Lung (tissue), 12 donors: ENCODE results near the gene AXIN1. TPM values are rescaled to one million over a fixed set of nuclear protein-coding genes. Genes with fewer than 3 reads are reported as not detected.
A peak's percentile ranks its signal among the peaks of the same experiment; 100 is the strongest.

ENCODE experiments used
- ATAC-seq: fragments of 200-7000 bp; cut with Tn5 transposase; one replicate; pipeline ENCODE4 v1.9.1; 2020; ENCODE audit warnings: moderate number of reproducible peaks; ENCODE audit not compliant: insufficient read depth, low FRiP score
- DNase-seq, 3 donors: peaks; one replicate each; pipeline ENCODE4 v3.0.0-alpha.2; 2013 to 2017
- H3K27ac ChIP-seq, 2 donors: one replicate each; pipeline ENCODE4 v1.5.1; 2013; ENCODE audit warnings: mild to moderate bottlenecking in 2 of 2, moderate library complexity in 2 of 2, control low read depth in 1 of 2, inconsistent platforms in 1 of 2, low read depth in 1 of 2, low read length in 1 of 2
- H3K27me3 ChIP-seq, 3 donors: one replicate each; pipeline ENCODE4 v1.5.1; 2013; ENCODE audit warnings: low read length in 2 of 3; ENCODE audit not compliant: control insufficient read depth in 3 of 3, insufficient read depth in 3 of 3
- H3K36me3 ChIP-seq, 4 donors: one replicate each; pipeline ENCODE4 v1.5.1; 2013; ENCODE audit warnings: low read length in 4 of 4, mild to moderate bottlenecking in 1 of 4, moderate library complexity in 1 of 4; ENCODE audit not compliant: control insufficient read depth in 4 of 4, insufficient read depth in 4 of 4
- H3K4me1 ChIP-seq, 5 donors: one replicate each; pipeline ENCODE4 v1.5.1; 2013; ENCODE audit warnings: low read length in 5 of 5, mild to moderate bottlenecking in 2 of 5, moderate library complexity in 1 of 5; ENCODE audit not compliant: control insufficient read depth in 5 of 5, insufficient read depth in 5 of 5
- H3K4me3 ChIP-seq: one replicate; pipeline ENCODE4 v1.5.1; 2013; ENCODE audit warnings: mild to moderate bottlenecking, control low read depth, moderate library complexity
- H3K9ac ChIP-seq, 2 donors: one replicate each; pipeline ENCODE4 v1.5.1; 2013; ENCODE audit warnings: low read length in 2 of 2, control low read depth in 1 of 2; ENCODE audit not compliant: insufficient read depth in 1 of 2
- H3K9me3 ChIP-seq, 4 donors: one replicate each; pipeline ENCODE4 v1.5.1; 2013; ENCODE audit warnings: low read length in 3 of 4, mild to moderate bottlenecking in 1 of 4, moderate library complexity in 1 of 4; ENCODE audit not compliant: control insufficient read depth in 4 of 4, insufficient read depth in 3 of 4
- WGBS, 2 donors: extraction: QIAGEN DNeasy Blood & Tissue Kit; methylation state at CpG; one replicate each; pipeline ENCODE4 v1.1.7; 2013; 5-methylcytosine and 5-hydroxymethylcytosine counted together
- polyA plus RNA-seq, 2 donors: library from polyadenylated mRNA; stranded (reverse); fragments of 200-250 nt; gene quantifications; one replicate each; pipeline ENCODE4 v1.2.1, GENCODE V29; 2013
- total RNA-seq, 2 donors: library from RNA; depleted of rRNA in 1 of 2; stranded (reverse); fragments of >200 nt in 1 of 2; gene quantifications; one replicate each; pipeline ENCODE4 v1.2.1, GENCODE V29; 2014 to 2021
- TF ChIP-seq, protein P1 (sequence below): IDR thresholded peaks from 2 replicates; pipeline ENCODE4 v1.5.1; 2012; ENCODE audit warnings: mild to moderate bottlenecking; ENCODE audit errors: control extremely low read depth, extremely low read depth
- donor health status: control.
- donor health status: control.
- donor health status: Bipolar disorder and iron deficiency.
- donor health status: healthy.
- donor health status: DM: yes; HTN: yes; CAD: no.

The AXIN1 gene
- total and polyA plus RNA-seq, 4 donors, result 16.9 to 25.9 (median 19.4) TPM

DNA sequence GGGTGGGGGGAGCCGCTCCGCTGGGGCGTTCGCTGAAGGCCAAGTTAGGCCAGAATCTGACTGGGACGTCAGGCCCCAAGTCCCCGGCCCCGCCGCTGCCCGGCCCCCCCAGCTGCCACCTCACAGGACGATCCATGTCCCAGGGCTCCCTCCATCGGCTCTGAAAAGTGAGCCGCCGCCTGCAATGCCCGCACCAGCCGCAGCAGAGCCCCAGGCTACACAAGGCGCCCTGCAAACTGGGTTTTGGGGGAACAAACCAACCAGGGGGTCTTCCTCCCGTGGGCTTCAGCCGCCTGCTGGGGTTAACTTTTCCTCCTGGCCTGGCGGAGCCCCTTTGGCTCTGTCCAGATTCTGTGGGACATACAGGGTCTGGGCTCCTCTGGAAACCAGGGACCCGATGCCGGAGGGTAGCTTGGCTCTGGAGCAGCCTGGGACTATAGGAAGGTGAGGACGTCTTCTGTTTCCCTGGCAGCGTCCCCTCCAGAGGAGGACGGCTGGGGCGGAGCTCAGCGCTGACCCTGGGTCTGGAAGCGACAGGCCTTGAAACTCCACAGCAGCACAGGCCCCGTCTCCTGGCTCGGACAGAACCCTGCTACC is 45.3 kb upstream of the AXIN1 start:
- Histone ChIP-seq H3K36me3 (peaks cover 0 to 8% (median 0%) of the 10 kb centered on the region in 4 donors), H3K9ac (no peak overlapping the region)
- DNase-seq, result peak; percentile 86 to 91 (median 89)

DNA sequence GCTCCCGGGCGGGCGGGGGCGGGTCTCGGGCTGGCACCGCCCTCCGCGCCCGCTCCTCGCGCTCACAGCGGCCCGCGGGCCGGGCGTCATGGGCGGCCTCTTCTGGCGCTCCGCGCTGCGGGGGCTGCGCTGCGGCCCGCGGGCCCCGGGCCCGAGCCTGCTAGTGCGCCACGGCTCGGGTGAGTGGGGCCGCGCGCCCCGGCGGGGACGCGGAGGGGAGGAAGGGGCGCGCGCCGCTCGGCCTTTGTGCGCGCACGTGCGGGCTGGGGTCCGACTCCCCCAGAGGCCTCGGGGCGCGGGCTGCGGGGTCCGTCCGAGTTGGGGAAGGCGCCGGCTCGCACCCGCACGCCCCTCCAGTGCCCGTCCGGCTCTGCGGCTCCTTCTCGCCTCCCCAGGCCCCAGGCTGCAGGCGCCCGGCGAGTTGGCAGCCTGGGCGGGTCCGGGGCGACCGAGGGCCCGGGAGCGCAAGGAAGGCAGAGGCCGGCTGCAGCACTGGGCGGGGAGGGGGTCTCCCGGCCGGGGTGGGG is 44.7 kb upstream of the AXIN1 start, which contains the start of gene NME4:
NME4 (plus strand) TSS at position 65 of the 527 bp plus-strand sequence; CDS start at position 89, 24 bp downstream.
- TF ChIP-seq, protein P1, sequence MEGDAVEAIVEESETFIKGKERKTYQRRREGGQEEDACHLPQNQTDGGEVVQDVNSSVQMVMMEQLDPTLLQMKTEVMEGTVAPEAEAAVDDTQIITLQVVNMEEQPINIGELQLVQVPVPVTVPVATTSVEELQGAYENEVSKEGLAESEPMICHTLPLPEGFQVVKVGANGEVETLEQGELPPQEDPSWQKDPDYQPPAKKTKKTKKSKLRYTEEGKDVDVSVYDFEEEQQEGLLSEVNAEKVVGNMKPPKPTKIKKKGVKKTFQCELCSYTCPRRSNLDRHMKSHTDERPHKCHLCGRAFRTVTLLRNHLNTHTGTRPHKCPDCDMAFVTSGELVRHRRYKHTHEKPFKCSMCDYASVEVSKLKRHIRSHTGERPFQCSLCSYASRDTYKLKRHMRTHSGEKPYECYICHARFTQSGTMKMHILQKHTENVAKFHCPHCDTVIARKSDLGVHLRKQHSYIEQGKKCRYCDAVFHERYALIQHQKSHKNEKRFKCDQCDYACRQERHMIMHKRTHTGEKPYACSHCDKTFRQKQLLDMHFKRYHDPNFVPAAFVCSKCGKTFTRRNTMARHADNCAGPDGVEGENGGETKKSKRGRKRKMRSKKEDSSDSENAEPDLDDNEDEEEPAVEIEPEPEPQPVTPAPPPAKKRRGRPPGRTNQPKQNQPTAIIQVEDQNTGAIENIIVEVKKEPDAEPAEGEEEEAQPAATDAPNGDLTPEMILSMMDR, result no peak
- Histone ChIP-seq H3K27me3 (no peaks in the 10 kb centered on the region), H3K9me3 (no peaks in the 10 kb centered on the region), H3K36me3 (peaks cover 0 to 8% (median 0%) of the 10 kb centered on the region in 4 donors), H3K27ac (peak within 1 kb of the TSS; percentile 68 to 85), H3K9ac (peak within 1 kb of the TSS in 1 of 2 donors; percentile 50), H3K4me3 (peak within 1 kb of the TSS; percentile 65), H3K4me1 (peaks cover 0 to 17% (median 0%) of the 10 kb centered on the region in 5 donors)
- peak; percentile 37 to 70 (median 44) for DNase-seq
- 0 to 1% methylated on average over 34 to 75 of the region's 75 CpGs for WGBS, 2 donors
- no peak for ATAC-seq

More for the DNA sequence above, 45.3 kb upstream of the AXIN1 start:
- no peak for ATAC-seq
- TF ChIP-seq, protein P1, result no peak
- peak overlapping the region in 1 of 2 donors; percentile 40 for H3K27ac ChIP-seq
- no peaks in the 10 kb centered on the region for H3K9me3 ChIP-seq
- H3K4me3 ChIP-seq, result no peak overlapping the region
- 31 to 54% methylated on average over 20 to 29 of the region's 29 CpGs for WGBS, 2 donors
- H3K27me3 ChIP-seq, result no peaks in the 10 kb centered on the region
- peaks cover 0 to 17% (median 0%) of the 10 kb centered on the region in 5 donors for H3K4me1 ChIP-seq

DNA sequence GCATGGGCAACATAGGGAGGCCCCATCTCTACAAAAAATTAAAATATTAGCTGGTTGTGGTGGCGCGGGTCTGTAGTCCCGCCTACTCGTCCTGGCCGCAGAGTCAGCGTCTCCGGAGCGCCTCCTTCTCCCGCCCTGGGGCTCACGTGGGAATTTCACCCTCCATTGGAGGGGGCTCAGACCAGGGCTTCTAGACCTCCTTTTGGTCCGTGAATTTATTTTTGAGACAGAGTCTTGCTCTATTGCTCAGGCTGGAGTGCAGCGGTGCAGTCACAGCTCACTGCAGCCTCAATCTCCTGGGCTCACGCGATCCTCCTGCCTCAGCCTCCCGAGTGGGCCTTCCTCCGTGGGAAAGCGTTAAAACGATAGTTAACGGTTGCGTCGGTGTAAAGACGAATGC is 44.1 kb upstream of the AXIN1 start:
- H3K9me3 ChIP-seq, result no peaks in the 10 kb centered on the region
- H3K27ac ChIP-seq, result peak overlapping the region in 1 of 2 donors; percentile 40
- H3K4me1 ChIP-seq, result peaks cover 0 to 17% (median 0%) of the 10 kb centered on the region in 5 donors
- 1 to 3% methylated on average over 22 of the region's 22 CpGs for WGBS, 2 donors
- TF ChIP-seq, protein P1, result no peak
- peak overlapping the region in 1 of 2 donors; percentile 50 for H3K9ac ChIP-seq
- DNase-seq, result peak; percentile 82 to 84 (median 82)
- ATAC-seq, result no peak
- peaks cover 0 to 8% (median 0%) of the 10 kb centered on the region in 4 donors for H3K36me3 ChIP-seq
- H3K4me3 ChIP-seq, result peak overlapping the region; percentile 10
- H3K27me3 ChIP-seq, result no peaks in the 10 kb centered on the region
